ENCODE measurements around the gene CYBA.

The CYBA gene

GRCh38 chr16:88650749-88651275 is at the start of gene CYBA:
CYBA (minus strand) TSS chr16:88651053; CDS start chr16:88651013, 40 bp downstream.
- DNase-seq: peak; percentile 85

DNA sequence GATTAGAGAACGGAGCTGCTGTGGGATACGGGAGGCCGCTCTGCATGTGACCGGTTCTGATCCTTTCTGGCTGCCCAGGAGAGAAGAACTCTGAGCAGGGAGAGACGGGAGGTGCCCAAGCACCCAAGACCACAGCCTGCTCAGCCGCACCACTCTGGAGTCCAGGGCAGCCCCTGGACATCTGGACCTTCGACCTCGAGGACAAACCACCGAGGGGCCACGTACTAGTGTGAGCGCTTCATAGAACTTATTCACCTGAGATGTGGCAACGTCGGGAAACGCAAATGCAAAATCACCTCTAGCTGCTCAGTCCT is 49.4 kb upstream of the CYBA start:
- no peak for DNase-seq

DNA sequence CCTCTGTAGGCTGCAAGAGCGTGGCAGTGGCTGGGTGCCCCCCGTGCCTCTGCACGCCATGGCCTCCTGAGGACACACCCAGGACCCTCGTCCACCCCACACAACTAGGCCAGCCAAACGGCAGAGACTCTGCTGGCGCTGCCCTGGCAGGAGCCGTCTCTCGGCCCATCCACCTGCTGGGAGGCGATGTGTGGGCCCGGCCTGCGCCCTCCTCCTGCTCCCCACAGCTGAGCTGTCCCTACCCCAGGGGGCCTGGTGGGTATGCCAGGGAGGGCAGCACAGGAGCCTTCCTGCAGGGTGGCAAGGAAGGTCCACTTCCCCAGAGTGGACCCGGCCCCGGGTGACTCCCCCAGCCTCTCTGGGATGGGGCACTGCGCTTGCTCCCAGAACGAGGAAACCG is 48.3 kb upstream of the CYBA start:
- no peak for DNase-seq

DNA sequence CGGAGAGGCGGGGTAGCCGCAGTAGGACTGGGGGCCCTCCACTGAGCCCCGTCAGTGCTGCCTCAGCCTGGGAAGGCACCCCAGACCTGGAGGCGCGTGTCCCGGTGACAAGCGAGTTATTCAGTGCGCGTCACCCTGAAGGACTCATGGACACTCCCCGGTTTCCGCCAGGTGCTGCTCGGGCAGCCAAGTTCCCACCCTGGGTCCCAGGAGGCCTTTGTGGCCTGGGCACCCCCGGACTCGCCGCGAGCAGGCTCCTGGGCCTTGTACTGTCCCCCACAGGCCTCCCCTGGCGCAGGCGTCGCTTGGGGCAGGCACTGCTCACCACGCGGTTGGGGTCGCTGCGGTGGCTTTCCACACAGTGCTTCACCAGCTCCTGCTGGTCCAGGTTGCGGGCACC is 47.8 kb upstream of the CYBA start:
- DNase-seq: no peak

GRCh38 chr16:88697831-88698615 is 47.2 kb upstream of the CYBA start:
- DNase-seq: peak; percentile 36

DNA sequence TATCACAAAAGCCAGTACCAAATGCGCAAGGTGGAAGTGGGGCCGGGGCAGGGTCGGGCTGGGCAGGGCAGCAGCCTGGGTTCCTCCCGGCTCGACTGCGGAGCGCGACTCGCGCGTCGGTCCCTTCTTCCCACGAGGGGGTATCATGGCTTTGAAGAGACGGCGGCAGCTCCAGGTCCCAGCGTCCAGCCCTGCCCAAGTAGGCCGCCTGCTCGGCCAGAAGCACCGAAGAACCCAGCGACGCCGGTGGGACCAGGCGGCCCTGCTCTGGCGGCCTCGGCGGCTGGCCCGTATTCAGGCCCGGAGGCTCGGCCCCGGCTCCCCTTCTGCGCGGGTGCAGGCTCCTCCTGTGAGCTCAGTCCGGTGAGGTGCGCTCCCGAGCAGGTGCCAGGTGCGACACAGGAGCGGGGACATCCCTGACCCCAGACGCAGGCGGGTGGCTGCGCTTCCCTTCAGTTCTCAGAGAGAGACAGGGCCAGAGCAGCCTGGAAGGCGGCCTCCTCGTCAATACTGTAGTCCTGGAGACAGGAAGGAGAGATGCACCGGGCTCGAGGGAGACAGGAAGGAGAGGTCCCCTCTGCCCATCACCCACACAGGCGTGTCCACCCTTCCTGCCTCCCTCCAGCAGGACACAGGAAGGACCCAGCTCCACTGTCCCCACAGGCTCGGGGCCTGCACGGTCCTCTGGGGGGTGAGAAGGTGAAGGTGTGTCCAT is 46.4 kb upstream of the CYBA start:
- DNase-seq: no peak

GRCh38 chr16:88696441-88696840 is 45.6 kb upstream of the CYBA start:
- no peak for DNase-seq

GRCh38 chr16:88695753-88696152 is 44.9 kb upstream of the CYBA start:
- no peak for DNase-seq

DNA sequence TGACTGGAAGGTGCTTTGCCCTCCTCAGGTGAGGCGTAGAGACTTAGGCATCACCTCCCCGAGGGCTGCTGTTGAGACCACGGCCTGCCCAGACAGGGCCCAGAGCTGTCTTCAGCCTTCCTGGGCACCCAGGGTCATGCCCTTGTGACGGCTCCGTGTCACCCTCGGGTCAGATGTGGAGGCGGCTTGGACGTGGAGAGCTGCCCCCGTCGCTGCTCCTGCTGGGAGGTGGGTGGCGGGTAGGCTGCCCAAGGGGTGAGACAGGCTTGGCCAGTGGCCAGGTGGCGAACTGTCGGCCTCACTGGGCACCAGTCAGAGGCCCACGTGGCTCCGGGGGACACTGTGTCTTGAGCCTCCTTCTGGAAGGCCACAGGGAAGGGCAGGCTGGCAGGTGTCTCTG is 44.4 kb upstream of the CYBA start:
- DNase-seq: no peak

- DNase-seq: no peak
These were observed 43.6 kb upstream of the CYBA start for GRCh38 chr16:88694221-88695087.

DNA sequence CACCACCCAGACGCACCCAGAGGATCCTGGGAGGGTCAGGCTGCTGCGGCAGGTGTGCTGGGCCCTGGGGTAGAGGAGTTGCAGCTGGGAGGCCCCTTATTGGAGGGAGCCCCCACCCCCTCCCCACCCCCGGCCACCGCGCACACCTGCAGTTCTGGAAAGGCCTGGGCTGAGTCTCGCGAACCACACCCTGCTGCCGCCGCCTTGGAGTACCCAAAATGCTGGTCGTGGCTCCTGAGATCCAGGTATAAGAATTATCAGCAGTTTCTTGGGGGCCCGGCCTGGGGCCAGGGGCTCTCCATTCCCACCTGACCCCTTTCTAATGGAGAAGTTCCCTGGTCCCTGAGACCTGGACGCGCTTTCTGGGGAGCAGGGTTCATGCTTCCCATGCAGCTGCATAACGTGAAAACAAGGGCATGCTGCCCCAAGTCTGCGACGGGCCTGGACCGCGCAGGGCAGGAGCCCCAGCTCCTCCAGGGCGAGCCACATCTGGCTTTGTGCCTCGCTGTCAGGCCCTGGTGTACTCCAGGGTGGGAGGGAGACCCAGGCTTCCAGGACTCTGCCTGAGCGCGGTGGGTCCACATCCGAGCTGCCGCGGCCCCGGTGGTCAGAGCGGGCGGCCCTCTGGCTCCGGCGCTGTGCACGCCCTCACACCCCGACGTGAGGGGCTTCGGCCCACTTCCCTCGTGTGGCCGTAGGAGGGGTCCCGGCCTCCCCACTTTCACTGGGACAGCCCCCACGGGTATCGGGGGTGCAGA is 42.7 kb upstream of the CYBA start:
- no peak for DNase-seq

DNA sequence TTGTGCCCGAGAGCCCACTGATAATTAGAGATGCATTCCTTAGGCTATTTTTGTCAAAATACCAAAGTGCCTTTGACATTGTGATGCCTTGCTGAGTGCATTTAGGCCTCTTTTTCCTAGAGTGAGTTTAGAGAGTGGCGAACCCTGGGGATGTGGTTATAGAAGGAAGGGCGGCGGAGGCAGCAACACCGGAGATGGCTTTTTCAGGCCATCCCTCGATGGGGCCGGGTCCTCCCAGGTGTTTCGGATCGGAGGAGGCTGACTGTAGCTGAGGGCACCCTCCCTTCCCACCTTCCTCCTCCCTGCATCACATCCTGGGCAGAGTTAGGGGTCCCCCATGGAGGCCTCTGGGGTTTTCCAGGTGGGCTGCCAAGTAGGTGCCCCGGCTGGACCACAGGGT is 42.0 kb upstream of the CYBA start:
- no peak for DNase-seq

- peak; percentile 82 for DNase-seq
These were observed 41.2 kb upstream of the CYBA start for GRCh38 chr16:88691924-88692560.

- DNase-seq: no peak
These were observed 40.4 kb upstream of the CYBA start for GRCh38 chr16:88691129-88691813.

DNA sequence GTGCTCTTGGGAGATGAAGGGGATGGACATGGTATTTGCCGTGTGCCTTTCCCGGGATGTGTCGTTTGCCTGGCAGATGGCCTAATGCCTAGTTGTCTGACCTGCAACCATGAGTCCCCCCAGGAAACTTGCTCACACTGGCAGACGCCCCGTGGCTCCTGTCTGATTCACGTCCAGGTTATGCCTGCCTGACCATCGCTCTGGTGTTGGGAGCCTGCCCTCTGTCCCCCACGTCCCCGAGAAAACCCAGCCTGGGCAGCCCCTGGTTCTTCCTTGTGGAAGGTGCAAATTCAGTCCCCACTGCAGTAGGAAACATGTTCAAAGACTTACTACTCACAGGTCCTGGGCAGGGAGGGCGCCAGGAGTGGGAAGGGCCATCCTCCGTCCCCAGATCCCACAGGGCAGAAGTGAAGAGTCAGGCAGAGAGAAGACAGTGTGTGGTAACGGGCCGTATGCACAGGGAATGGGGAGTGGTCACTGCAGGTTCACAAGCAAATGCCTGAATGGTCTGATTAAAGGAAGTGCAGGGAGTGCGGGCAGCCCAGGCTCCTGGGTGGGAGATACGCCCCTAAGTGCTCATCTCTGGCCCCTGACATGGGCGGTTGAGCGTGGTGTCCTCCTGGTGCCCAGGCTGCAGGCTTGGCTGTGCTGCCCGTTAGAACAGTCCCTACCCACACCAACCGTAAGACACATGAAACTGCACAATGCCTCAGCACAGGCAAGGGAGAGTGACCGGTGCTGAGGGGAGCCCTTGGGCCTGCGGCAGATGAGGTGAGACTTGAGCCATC is 39.7 kb upstream of the CYBA start:
- no peak for DNase-seq

DNA sequence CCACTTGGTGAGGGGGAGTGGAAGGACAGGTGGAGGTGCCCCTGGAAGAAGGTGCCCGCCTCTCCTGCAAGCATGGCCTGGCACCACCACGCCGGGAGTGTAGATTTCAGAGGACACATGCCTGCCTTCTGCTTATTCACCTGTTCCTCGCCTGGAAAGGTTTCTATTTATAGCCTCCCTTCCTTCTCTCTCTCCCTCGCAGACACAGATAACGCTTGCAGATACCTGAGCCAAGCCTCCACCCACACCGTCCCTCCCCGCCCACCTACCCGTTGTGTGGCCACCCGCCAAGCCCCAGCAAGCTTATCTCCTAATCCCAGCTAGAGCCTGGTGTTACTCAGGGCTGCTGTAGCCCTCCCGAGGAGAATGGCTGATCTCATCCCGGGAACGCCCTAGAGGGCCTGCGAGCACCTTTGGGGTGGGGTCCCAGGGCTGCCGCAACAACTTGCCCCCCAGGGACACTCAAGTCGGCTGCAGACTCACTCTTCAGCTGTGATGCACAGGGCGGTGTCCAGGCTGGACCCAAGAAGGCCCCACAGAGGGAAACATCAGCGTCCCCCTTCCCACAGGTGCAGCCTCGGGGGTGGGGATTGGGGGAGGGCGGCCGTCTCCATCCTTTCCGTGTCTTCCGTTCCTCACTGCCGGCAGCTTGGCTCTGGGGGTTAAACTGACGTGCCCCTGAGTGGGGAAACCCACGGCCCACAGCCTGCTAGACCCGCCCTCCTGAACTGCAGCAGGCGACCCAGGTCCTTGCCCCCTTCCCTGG is 37.3 kb upstream of the CYBA start:
- DNase-seq: peak; percentile 92

- peak; percentile 32 for DNase-seq
These were observed 36.8 kb upstream of the CYBA start for GRCh38 chr16:88687676-88688012.

- no peak for DNase-seq
These were observed 36.4 kb upstream of the CYBA start for GRCh38 chr16:88687254-88687576.

- peak; percentile 86 for DNase-seq
These were observed 35.8 kb upstream of the CYBA start, which contains the start of gene SNAI3 for GRCh38 chr16:88686439-88687253. SNAI3 (minus strand) TSS chr16:88686507; CDS start chr16:88686406, 101 bp downstream.
